HEK293 (cell line): ENCODE data around the gene HS6ST3.

Experiments used
- CTCF ChIA-PET: fragments of 350-600 bp; formaldehyde crosslinking; extraction: SDS; loops from one replicate; lab custom pipeline; 2021; ENCODE audit warnings: antibody characterized with exemption; lab: Yijun Ruan, JAX
- POLR2A ChIA-PET: fragments of 300-600 bp; formaldehyde crosslinking; extraction: SDS; loops from one replicate; lab custom pipeline; 2020; ENCODE audit warnings: antibody characterized with exemption, inconsistent platforms; lab: Yijun Ruan, JAX
- H3K27ac ChIP-seq: fragments of 200-500 bp; sonication (Bioruptor generic); 2 replicates; pipeline ENCODE4 v1.5.1; 2014; ENCODE audit warnings: low read depth, low read length, control low read depth, inconsistent platforms; ENCODE audit errors: extremely low read depth
- H3K36me3 ChIP-seq, 2 experiments: fragments of 200-500 bp in 1 of 2; sonication (Bioruptor generic) in 1 of 2; 1 replicate in 1 of 2; 2 replicates in 1 of 2; pipeline ENCODE4 v1.5.1; 2014 to 2017; ENCODE audit warnings: inconsistent platforms in 2 of 2, low read length in 2 of 2; ENCODE audit not compliant: control insufficient read depth in 2 of 2, insufficient read depth in 1 of 2
- H3K4me1 ChIP-seq: fragments of 200-500 bp; sonication (Bioruptor generic); 2 replicates; pipeline ENCODE4 v1.5.1; 2014; ENCODE audit warnings: mild to moderate bottlenecking, low read length, inconsistent platforms; ENCODE audit not compliant: control insufficient read depth, insufficient read depth
- H3K4me3 ChIP-seq: 2 replicates; pipeline ENCODE4 v1.5.1; 2011; ENCODE audit warnings: low read depth, mild to moderate bottlenecking, control low read depth, low read length, moderate library complexity
- H3K9me3 ChIP-seq: fragments of 200-500 bp; sonication (Bioruptor generic); 2 replicates; pipeline ENCODE4 v1.5.1; 2014; ENCODE audit warnings: low read depth, low read length, inconsistent platforms; ENCODE audit not compliant: control insufficient read depth, insufficient read depth
- BCL11B ChIP-seq: fragments of 450-650 bp; formaldehyde crosslinking; IDR thresholded peaks from 2 replicates; pipeline ENCODE4 v1.5.1; 2016; ENCODE audit warnings: low read depth, missing biosample characterization, missing genetic modification characterization
- RBAK ChIP-seq: fragments of 450-650 bp; formaldehyde crosslinking; IDR thresholded peaks from 2 replicates; pipeline ENCODE4 v1.5.1; 2016; ENCODE audit warnings: missing biosample characterization, missing genetic modification characterization
- SCRT1 ChIP-seq: fragments of 450-650 bp; formaldehyde crosslinking; IDR thresholded peaks from 2 replicates; pipeline ENCODE4 v1.5.1; 2016; ENCODE audit warnings: missing biosample characterization, missing genetic modification characterization, borderline replicate concordance
- YY2 ChIP-seq: fragments of 450-650 bp; formaldehyde crosslinking; IDR thresholded peaks from 2 replicates; pipeline ENCODE4 v1.5.1; 2016; ENCODE audit warnings: missing biosample characterization, missing genetic modification characterization
- ZNF23 ChIP-seq: fragments of 450-650 bp; formaldehyde crosslinking; IDR thresholded peaks from 2 replicates; pipeline ENCODE4 v1.5.1; 2016; ENCODE audit warnings: missing biosample characterization, missing genetic modification characterization, borderline replicate concordance
- ZNF248 ChIP-seq: fragments of 450-650 bp; formaldehyde crosslinking; IDR thresholded peaks from 2 replicates; pipeline ENCODE4 v1.5.1; 2017; ENCODE audit warnings: missing biosample characterization, missing genetic modification characterization
- ZNF274 ChIP-seq, 2 experiments: fragments of 200-500 bp in 1 of 2; fragments of 450-650 bp in 1 of 2; sonication (Bioruptor generic) in 1 of 2; formaldehyde crosslinking in 1 of 2; IDR thresholded peaks; 2 replicates each; pipeline versions ENCODE4 v1.5.1 to v1.6.1; 2014 to 2016; ENCODE audit warnings: borderline replicate concordance in 1 of 2, inconsistent platforms in 1 of 2, low read length in 1 of 2, missing biosample characterization in 1 of 2, missing genetic modification characterization in 1 of 2
- ZNF341 ChIP-seq: fragments of 450-650 bp; formaldehyde crosslinking; IDR thresholded peaks from 2 replicates; pipeline ENCODE4; 2016; ENCODE audit warnings: low read depth, missing biosample characterization, missing genetic modification characterization
- ZNF37A ChIP-seq: fragments of 450-650 bp; IDR thresholded peaks from 2 replicates; pipeline ENCODE4 v1.5.1; 2018; ENCODE audit warnings: missing biosample characterization, missing genetic modification characterization
- ZNF433 ChIP-seq: fragments of 450-650 bp; formaldehyde crosslinking; IDR thresholded peaks from 2 replicates; pipeline ENCODE4 v1.5.1; 2016; ENCODE audit warnings: missing biosample characterization, missing genetic modification characterization, low read depth
- ZNF48 ChIP-seq: fragments of 450-650 bp; formaldehyde crosslinking; IDR thresholded peaks from 2 replicates; pipeline ENCODE4 v1.5.1; 2016; ENCODE audit warnings: missing biosample characterization, missing genetic modification characterization
- ZNF792 ChIP-seq: fragments of 450-650 bp; formaldehyde crosslinking; IDR thresholded peaks from 2 replicates; pipeline ENCODE4 v1.5.1; 2016; ENCODE audit warnings: missing biosample characterization, missing genetic modification characterization
- TF ChIP-seq, protein P1 (sequence below): fragments of 450-650 bp; formaldehyde crosslinking; IDR thresholded peaks from 2 replicates; pipeline ENCODE4 v1.5.1; 2016; ENCODE audit warnings: missing biosample characterization, missing genetic modification characterization
- TF ChIP-seq, protein P2 (sequence below): fragments of 450-650 bp; formaldehyde crosslinking; IDR thresholded peaks from 2 replicates; pipeline ENCODE4 v1.5.0; 2017; ENCODE audit warnings: missing biosample characterization, missing genetic modification characterization, borderline replicate concordance
- TF ChIP-seq, protein P3 (sequence below): fragments of 450-650 bp; formaldehyde crosslinking; IDR thresholded peaks from 2 replicates; pipeline ENCODE4 v1.5.1; 2016; ENCODE audit warnings: missing biosample characterization, missing genetic modification characterization, borderline replicate concordance
- TF ChIP-seq, protein P4 (sequence below): sonication (generic); formaldehyde crosslinking; IDR thresholded peaks from 2 replicates; pipeline ENCODE4 v1.8.1; 2022; ENCODE audit warnings: mild to moderate bottlenecking, moderate library complexity, missing genetic modification reagents

The HS6ST3 gene

DNA sequence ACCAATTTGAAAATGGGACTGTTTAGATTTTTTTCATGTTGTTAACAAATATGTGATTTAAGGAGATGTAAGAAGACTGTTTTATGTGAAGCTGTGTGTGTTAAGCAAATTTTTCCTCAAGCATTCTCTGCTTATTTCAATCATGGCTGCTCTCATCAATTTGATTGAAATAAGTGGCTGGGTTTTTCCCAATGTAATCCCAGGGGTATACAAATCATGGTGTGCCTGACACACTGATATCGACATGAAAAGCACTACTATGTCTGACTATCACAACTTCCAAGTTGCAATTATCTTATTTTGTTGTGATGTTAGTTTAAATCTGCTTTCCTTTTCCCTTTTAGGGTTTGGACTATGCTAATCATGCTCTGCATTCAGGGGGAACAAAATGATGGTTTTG lies 283.7 kb downstream of the HS6ST3 start:
- no peak overlapping the region for H3K27ac ChIP-seq
- CTCF ChIA-PET, result no interaction called here
- TF ChIP-seq ZNF341 (no peak), ZNF37A (tag by site-specific recombination) (no peak), RBAK (no peak), YY2 (no peak), ZNF48 (tag by site-specific recombination) (no peak), ZNF274 (IDR thresholded peaks at IDR 0.05; ENCODE audit: low read length) (no peak), ZNF274 (tag by site-specific recombination; IDR thresholded peaks at IDR 0.05; ENCODE audit: borderline replicate concordance) (no peak), SCRT1 (tag by site-specific recombination) (no peak), ZNF433 (tag by site-specific recombination) (no peak)
- TF ChIP-seq, protein P1, sequence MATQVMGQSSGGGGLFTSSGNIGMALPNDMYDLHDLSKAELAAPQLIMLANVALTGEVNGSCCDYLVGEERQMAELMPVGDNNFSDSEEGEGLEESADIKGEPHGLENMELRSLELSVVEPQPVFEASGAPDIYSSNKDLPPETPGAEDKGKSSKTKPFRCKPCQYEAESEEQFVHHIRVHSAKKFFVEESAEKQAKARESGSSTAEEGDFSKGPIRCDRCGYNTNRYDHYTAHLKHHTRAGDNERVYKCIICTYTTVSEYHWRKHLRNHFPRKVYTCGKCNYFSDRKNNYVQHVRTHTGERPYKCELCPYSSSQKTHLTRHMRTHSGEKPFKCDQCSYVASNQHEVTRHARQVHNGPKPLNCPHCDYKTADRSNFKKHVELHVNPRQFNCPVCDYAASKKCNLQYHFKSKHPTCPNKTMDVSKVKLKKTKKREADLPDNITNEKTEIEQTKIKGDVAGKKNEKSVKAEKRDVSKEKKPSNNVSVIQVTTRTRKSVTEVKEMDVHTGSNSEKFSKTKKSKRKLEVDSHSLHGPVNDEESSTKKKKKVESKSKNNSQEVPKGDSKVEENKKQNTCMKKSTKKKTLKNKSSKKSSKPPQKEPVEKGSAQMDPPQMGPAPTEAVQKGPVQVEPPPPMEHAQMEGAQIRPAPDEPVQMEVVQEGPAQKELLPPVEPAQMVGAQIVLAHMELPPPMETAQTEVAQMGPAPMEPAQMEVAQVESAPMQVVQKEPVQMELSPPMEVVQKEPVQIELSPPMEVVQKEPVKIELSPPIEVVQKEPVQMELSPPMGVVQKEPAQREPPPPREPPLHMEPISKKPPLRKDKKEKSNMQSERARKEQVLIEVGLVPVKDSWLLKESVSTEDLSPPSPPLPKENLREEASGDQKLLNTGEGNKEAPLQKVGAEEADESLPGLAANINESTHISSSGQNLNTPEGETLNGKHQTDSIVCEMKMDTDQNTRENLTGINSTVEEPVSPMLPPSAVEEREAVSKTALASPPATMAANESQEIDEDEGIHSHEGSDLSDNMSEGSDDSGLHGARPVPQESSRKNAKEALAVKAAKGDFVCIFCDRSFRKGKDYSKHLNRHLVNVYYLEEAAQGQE (tag by site-specific recombination), result no peak
- H3K36me3 ChIP-seq, result no peaks in the 10 kb centered on the region
- no peaks in the 10 kb centered on the region for H3K4me1 ChIP-seq
- POLR2A ChIA-PET, result no interaction called here
- H3K9me3 ChIP-seq, result no peaks in the 10 kb centered on the region
- no peak overlapping the region for H3K4me3 ChIP-seq

DNA sequence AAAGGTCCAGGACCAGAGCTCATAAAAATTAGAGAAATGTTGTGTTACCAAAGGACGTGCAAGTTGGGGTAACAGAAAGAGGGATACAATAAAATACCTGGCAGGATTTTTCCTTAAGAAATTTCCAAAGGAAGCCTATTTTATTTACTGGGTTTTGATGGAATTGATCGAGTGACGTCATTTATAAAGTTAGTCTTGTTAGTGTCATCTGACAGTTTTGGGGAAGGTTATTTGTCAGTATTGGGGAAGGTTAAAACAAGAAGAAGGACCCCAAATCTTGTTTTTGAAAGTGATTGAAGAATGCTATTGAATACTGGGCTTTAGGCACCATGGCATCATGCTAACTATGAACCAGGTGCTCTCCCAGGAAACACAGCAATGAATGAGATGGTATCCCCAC lies 287.9 kb downstream of the HS6ST3 start:
- Histone ChIP-seq H3K36me3 (no peaks in the 10 kb centered on the region), H3K4me1 (no peaks in the 10 kb centered on the region), H3K4me3 (no peak overlapping the region), H3K9me3 (no peaks in the 10 kb centered on the region), H3K27ac (no peak overlapping the region)
- POLR2A ChIA-PET, result no interaction called here
- CTCF ChIA-PET, result no interaction called here
- TF ChIP-seq, protein P1 (tag by site-specific recombination), result no peak
- no peak for TF ChIP-seq BCL11B
- TF ChIP-seq, protein P2, sequence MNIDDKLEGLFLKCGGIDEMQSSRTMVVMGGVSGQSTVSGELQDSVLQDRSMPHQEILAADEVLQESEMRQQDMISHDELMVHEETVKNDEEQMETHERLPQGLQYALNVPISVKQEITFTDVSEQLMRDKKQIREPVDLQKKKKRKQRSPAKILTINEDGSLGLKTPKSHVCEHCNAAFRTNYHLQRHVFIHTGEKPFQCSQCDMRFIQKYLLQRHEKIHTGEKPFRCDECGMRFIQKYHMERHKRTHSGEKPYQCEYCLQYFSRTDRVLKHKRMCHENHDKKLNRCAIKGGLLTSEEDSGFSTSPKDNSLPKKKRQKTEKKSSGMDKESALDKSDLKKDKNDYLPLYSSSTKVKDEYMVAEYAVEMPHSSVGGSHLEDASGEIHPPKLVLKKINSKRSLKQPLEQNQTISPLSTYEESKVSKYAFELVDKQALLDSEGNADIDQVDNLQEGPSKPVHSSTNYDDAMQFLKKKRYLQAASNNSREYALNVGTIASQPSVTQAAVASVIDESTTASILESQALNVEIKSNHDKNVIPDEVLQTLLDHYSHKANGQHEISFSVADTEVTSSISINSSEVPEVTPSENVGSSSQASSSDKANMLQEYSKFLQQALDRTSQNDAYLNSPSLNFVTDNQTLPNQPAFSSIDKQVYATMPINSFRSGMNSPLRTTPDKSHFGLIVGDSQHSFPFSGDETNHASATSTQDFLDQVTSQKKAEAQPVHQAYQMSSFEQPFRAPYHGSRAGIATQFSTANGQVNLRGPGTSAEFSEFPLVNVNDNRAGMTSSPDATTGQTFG (tag by site-specific recombination), result no peak
- TF ChIP-seq ZNF248, result no peak
- no peak for TF ChIP-seq ZNF792 (tag by site-specific recombination)
- no peak for TF ChIP-seq ZNF23 (tag by site-specific recombination)
- TF ChIP-seq, protein P3, sequence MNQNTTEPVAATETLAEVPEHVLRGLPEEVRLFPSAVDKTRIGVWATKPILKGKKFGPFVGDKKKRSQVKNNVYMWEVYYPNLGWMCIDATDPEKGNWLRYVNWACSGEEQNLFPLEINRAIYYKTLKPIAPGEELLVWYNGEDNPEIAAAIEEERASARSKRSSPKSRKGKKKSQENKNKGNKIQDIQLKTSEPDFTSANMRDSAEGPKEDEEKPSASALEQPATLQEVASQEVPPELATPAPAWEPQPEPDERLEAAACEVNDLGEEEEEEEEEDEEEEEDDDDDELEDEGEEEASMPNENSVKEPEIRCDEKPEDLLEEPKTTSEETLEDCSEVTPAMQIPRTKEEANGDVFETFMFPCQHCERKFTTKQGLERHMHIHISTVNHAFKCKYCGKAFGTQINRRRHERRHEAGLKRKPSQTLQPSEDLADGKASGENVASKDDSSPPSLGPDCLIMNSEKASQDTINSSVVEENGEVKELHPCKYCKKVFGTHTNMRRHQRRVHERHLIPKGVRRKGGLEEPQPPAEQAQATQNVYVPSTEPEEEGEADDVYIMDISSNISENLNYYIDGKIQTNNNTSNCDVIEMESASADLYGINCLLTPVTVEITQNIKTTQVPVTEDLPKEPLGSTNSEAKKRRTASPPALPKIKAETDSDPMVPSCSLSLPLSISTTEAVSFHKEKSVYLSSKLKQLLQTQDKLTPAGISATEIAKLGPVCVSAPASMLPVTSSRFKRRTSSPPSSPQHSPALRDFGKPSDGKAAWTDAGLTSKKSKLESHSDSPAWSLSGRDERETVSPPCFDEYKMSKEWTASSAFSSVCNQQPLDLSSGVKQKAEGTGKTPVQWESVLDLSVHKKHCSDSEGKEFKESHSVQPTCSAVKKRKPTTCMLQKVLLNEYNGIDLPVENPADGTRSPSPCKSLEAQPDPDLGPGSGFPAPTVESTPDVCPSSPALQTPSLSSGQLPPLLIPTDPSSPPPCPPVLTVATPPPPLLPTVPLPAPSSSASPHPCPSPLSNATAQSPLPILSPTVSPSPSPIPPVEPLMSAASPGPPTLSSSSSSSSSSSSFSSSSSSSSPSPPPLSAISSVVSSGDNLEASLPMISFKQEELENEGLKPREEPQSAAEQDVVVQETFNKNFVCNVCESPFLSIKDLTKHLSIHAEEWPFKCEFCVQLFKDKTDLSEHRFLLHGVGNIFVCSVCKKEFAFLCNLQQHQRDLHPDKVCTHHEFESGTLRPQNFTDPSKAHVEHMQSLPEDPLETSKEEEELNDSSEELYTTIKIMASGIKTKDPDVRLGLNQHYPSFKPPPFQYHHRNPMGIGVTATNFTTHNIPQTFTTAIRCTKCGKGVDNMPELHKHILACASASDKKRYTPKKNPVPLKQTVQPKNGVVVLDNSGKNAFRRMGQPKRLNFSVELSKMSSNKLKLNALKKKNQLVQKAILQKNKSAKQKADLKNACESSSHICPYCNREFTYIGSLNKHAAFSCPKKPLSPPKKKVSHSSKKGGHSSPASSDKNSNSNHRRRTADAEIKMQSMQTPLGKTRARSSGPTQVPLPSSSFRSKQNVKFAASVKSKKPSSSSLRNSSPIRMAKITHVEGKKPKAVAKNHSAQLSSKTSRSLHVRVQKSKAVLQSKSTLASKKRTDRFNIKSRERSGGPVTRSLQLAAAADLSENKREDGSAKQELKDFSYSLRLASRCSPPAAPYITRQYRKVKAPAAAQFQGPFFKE, result no peak
- TF ChIP-seq, protein P4, sequence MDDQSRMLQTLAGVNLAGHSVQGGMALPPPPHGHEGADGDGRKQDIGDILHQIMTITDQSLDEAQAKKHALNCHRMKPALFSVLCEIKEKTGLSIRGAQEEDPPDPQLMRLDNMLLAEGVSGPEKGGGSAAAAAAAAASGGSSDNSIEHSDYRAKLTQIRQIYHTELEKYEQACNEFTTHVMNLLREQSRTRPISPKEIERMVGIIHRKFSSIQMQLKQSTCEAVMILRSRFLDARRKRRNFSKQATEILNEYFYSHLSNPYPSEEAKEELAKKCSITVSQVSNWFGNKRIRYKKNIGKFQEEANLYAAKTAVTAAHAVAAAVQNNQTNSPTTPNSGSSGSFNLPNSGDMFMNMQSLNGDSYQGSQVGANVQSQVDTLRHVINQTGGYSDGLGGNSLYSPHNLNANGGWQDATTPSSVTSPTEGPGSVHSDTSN (CRISPR knock-in tag), result no peak
